ENCODE results near the gene ITIH6. TPM values are rescaled to one million over a fixed set of nuclear protein-coding genes. Genes with fewer than 3 reads are reported as not detected.

Gene ITIH6
- total RNA-seq, 4 donors from 2014 or later, result not detected

- TF ChIP-seq, protein P1, sequence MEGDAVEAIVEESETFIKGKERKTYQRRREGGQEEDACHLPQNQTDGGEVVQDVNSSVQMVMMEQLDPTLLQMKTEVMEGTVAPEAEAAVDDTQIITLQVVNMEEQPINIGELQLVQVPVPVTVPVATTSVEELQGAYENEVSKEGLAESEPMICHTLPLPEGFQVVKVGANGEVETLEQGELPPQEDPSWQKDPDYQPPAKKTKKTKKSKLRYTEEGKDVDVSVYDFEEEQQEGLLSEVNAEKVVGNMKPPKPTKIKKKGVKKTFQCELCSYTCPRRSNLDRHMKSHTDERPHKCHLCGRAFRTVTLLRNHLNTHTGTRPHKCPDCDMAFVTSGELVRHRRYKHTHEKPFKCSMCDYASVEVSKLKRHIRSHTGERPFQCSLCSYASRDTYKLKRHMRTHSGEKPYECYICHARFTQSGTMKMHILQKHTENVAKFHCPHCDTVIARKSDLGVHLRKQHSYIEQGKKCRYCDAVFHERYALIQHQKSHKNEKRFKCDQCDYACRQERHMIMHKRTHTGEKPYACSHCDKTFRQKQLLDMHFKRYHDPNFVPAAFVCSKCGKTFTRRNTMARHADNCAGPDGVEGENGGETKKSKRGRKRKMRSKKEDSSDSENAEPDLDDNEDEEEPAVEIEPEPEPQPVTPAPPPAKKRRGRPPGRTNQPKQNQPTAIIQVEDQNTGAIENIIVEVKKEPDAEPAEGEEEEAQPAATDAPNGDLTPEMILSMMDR (IDR thresholded peaks at IDR 0.05), result no peak
- TF ChIP-seq EP300 (IDR thresholded peaks at IDR 0.05; ENCODE audit: low read depth) (no peak), POLR2AphosphoS5 (IDR thresholded peaks at IDR 0.05) (no peak), POLR2A (IDR thresholded peaks at IDR 0.05) (no peak)
- in situ Hi-C loops (cut with MboI; ENCODE audit: low pct_ligation_motif_present in 1 of 4, low pct_unique_long_range_greater_than_20kb in 1 of 4, low sequenced_read_pairs in 3 of 4), result no loop called here
Observed at GRCh38 chrX:54710920-54711319, 87.1 kb downstream of the ITIH6 start.

GRCh38 chrX:54708404-54708803, 89.7 kb downstream of the ITIH6 start:
- Histone ChIP-seq H3K9me3 (no peaks in the 10 kb centered on the region), H3K27me3 (no peaks in the 10 kb centered on the region), H3K27ac (no peak overlapping the region), H3K36me3 (no peaks in the 10 kb centered on the region), H3K4me1 (no peaks in the 10 kb centered on the region), H3K4me3 (no peak overlapping the region)
- intact Hi-C loops (cut with DNase I; ENCODE audit: low total_unique reads), result no loop called here
- no peak for TF ChIP-seq EP300 (IDR thresholded peaks at IDR 0.05; ENCODE audit: low read depth)
- WGBS, 2 donors (ENCODE audit: low coverage in 1 of 2), result 45% methylated on average over 2 of the region's 2 CpGs; no CpG with 5 or more reads in 1 of the 2 donors
- DNase-seq, result no peak
- in situ Hi-C loops (cut with MboI; ENCODE audit: low pct_ligation_motif_present in 1 of 4, low pct_unique_long_range_greater_than_20kb in 1 of 4, low sequenced_read_pairs in 3 of 4), result no loop called here

More at GRCh38 chrX:54710920-54711319, 87.1 kb downstream of the ITIH6 start:
- H3K9me3 ChIP-seq, result no peaks in the 10 kb centered on the region
- intact Hi-C loops (cut with DNase I; ENCODE audit: low total_unique reads), result no loop called here
- no peaks in the 10 kb centered on the region for H3K4me1 ChIP-seq
- no peak overlapping the region for H3K4me3 ChIP-seq
- no peak overlapping the region for H3K27ac ChIP-seq
- WGBS, 2 donors (ENCODE audit: low coverage in 1 of 2), result 10% methylated on average over 1 of the region's 1 CpG; no CpG with 5 or more reads in 1 of the 2 donors
- no peak for DNase-seq
- H3K27me3 ChIP-seq, result no peaks in the 10 kb centered on the region
- H3K36me3 ChIP-seq, result no peaks in the 10 kb centered on the region

Small RNA genes lying within 50 kb of the gene (small RNA-seq; reads per million reads assigned to genes)
- gene AL049732.1 (0 reads per million in 4 donors), gene SNORA11 (13.2 to 32.5 (median 23.2) reads per million in 4 donors)

Other genes starting within 250 kb of the ITIH6 start
- 100 to 1,000 TPM in 1 of 4 donors, 10 to 100 TPM in 3; 32.9 to 215 (median 67.4) TPM for gene MAGED2, start 9.5 kb upstream of the ITIH6 start, total RNA-seq
- gene TRO, start 122.6 kb upstream of the ITIH6 start, total RNA-seq, result 1 to 10 TPM; 1.4 to 7.9 (median 3.1) TPM
- gene PFKFB1, start 195.9 kb upstream of the ITIH6 start, total RNA-seq, result under 1 TPM in 2 of 4 donors, not detected in 2; 0.32 to 0.55 TPM
- gene APEX2, start 202.1 kb upstream of the ITIH6 start, total RNA-seq, result 10 to 100 TPM in 3 of 4 donors, 1 to 10 TPM in 1; 3.2 to 22.1 (median 14.3) TPM
- not detected for gene ALAS2, start 232.7 kb upstream of the ITIH6 start, total RNA-seq

All from transverse colon (tissue), 4 donors.